ENCODE data around the gene POGZ.

The POGZ gene

GRCh38 chr1:151377150-151377884, 82.0 kb downstream of the POGZ start:
- Histone ChIP-seq H3K27me3 (replicated peaks; ENCODE audit: insufficient read depth, low read length) (no peaks in the 10 kb centered on the region), H3K4me3 (ENCODE audit: low read length) (no peak overlapping the region), H3K4me1 (ENCODE audit: low read length) (no peaks in the 10 kb centered on the region), H3K9me2 (replicated peaks; ENCODE audit: insufficient read depth, low read length) (no peaks in the 10 kb centered on the region), H3F3A (ENCODE audit: insufficient read depth, low read length) (no peaks in the 10 kb centered on the region), H4K20me1 (ENCODE audit: insufficient read depth, low read length) (no peaks in the 10 kb centered on the region), H2AFZ (ENCODE audit: low read length) (no peak overlapping the region), H3K36me3 (replicated peaks; ENCODE audit: insufficient read depth, low read length) (no peaks in the 10 kb centered on the region), H3K79me2 (ENCODE audit: low read length) (no peaks in the 10 kb centered on the region), H3K9me3 (replicated peaks; ENCODE audit: insufficient read depth, low read length) (no peaks in the 10 kb centered on the region), H3K27ac (ENCODE audit: low read length) (no peak overlapping the region), H3K9ac (ENCODE audit: low read length) (no peak overlapping the region), H3K4me2 (ENCODE audit: low read depth, low read length) (no peak overlapping the region)
- TF ChIP-seq CTCF (IDR thresholded peaks at IDR 0.05; ENCODE audit: low read length) (no peak), EZH2 (optimal IDR thresholded peaks at IDR 0.05; ENCODE audit: low read depth, low read length) (no peak), EZH2phosphoT487 (IDR thresholded peaks at IDR 0.05; ENCODE audit: low read length) (no peak)
- no peak for DNase-seq

GRCh38 chr1:151373196-151373595, 86.1 kb downstream of the POGZ start:
- no peak overlapping the region for H3K27ac ChIP-seq (ENCODE audit: low read length)
- no peaks in the 10 kb centered on the region for H3F3A ChIP-seq (ENCODE audit: insufficient read depth, low read length)
- H3K4me1 ChIP-seq (ENCODE audit: low read length): no peaks in the 10 kb centered on the region
- H3K27me3 ChIP-seq (replicated peaks; ENCODE audit: insufficient read depth, low read length): no peaks in the 10 kb centered on the region
- DNase-seq: no peak
- no peak overlapping the region for H3K9ac ChIP-seq (ENCODE audit: low read length)
- no peaks in the 10 kb centered on the region for H3K9me3 ChIP-seq (replicated peaks; ENCODE audit: insufficient read depth, low read length)
- no peak overlapping the region for H3K4me2 ChIP-seq (ENCODE audit: low read depth, low read length)
- TF ChIP-seq EZH2 (optimal IDR thresholded peaks at IDR 0.05; ENCODE audit: low read depth, low read length) (no peak), CTCF (IDR thresholded peaks at IDR 0.05; ENCODE audit: low read length) (no peak), EZH2phosphoT487 (IDR thresholded peaks at IDR 0.05; ENCODE audit: low read length) (no peak)
- no peaks in the 10 kb centered on the region for H3K36me3 ChIP-seq (replicated peaks; ENCODE audit: insufficient read depth, low read length)
- no peak overlapping the region for H2AFZ ChIP-seq (ENCODE audit: low read length)
- H4K20me1 ChIP-seq (ENCODE audit: insufficient read depth, low read length): no peaks in the 10 kb centered on the region
- no peak overlapping the region for H3K4me3 ChIP-seq (ENCODE audit: low read length)
- H3K79me2 ChIP-seq (ENCODE audit: low read length): no peaks in the 10 kb centered on the region
- H3K9me2 ChIP-seq (replicated peaks; ENCODE audit: insufficient read depth, low read length): no peaks in the 10 kb centered on the region

- Histone ChIP-seq H3K9ac (ENCODE audit: low read length) (no peak within 1 kb of the TSS), H4K20me1 (ENCODE audit: insufficient read depth, low read length) (no peaks in the 10 kb centered on the region), H3K36me3 (replicated peaks; ENCODE audit: insufficient read depth, low read length) (no peaks in the 10 kb centered on the region), H3K4me3 (ENCODE audit: low read length) (no peak within 1 kb of the TSS), H3K4me1 (ENCODE audit: low read length) (no peaks in the 10 kb centered on the region), H3F3A (ENCODE audit: insufficient read depth, low read length) (no peaks in the 10 kb centered on the region), H3K27ac (ENCODE audit: low read length) (no peak within 1 kb of the TSS), H2AFZ (ENCODE audit: low read length) (no peak within 1 kb of the TSS), H3K27me3 (replicated peaks; ENCODE audit: insufficient read depth, low read length) (no peaks in the 10 kb centered on the region), H3K79me2 (ENCODE audit: low read length) (no peaks in the 10 kb centered on the region), H3K4me2 (ENCODE audit: low read depth, low read length) (no peak within 1 kb of the TSS), H3K9me3 (replicated peaks; ENCODE audit: insufficient read depth, low read length) (no peaks in the 10 kb centered on the region), H3K9me2 (replicated peaks; ENCODE audit: insufficient read depth, low read length) (no peaks in the 10 kb centered on the region)
- TF ChIP-seq CTCF (IDR thresholded peaks at IDR 0.05; ENCODE audit: low read length) (no peak), EZH2 (optimal IDR thresholded peaks at IDR 0.05; ENCODE audit: low read depth, low read length) (no peak), EZH2phosphoT487 (IDR thresholded peaks at IDR 0.05; ENCODE audit: low read length) (no peak)
- DNase-seq: no peak
These were observed 87.0 kb downstream of the POGZ start, which contains the start of gene SELENBP1 for GRCh38 chr1:151372058-151372934. Gene SELENBP1, minus strand, starts transcription at chr1:151372705. Its CDS starts 64 bp downstream, at chr1:151372641.
